ENCODE measurements around the gene ETV5.
"Not testable (repeated sequence)": the region's sequence is repeated elsewhere in the genome, so short reads cannot be mapped to it uniquely, and the experiment has no call there.

ETV5 gene

DNA sequence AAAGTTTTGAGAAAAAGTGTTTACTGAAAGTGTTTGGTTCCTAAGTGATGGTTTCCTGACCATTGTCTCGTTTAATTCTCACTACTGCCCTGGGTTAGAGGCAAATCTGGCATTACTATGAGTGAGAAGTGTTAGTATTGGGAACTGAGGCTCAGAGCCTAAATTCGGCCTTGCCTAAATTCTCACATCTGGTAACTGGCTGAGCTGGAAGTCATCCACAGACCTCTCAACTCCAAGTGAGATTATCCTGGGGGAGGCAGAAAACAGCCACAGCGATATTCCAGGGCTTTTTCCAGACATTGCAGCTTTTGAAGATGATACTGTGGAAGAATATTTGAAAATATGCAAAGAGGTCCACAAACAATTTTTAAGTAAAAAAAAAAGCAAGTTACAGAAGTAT, 86.0 kb downstream of the ETV5 start:
- no peak for DNase-seq (ENCODE audit: low read depth)

DNA sequence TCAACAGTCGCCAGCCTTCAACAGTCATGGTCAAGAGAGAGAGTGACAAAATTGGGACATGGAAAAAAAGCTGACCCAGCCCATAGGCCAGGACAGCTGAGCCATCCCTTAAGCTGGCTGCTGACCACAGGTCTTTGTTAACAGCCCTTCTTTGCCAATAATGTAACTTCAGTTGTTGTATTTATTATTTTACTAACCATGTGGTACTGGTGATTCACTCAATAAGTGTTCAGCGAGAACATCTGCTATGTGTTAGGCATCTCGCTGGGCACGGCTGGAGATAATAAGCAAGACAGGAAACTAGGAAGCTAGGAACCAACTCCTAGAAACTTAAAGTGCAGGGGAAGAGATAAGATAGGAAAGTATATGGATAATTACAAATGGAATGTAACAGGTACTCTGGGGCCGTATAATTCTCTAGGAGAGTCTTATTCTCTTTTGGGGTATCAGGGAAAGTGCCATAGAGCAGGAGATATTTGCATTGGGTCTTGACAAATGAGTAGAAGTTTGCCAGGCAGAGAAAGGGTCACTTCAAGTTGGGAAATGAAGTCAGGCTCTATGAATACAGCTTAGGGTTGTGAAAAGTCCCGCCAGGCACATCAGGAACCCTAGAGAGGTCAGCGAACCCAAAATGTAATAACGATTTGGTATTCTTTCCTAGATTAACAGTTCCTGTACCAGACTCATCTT, 87.1 kb downstream of the ETV5 start:
- DNase-seq (ENCODE audit: low read depth): no peak

- DNase-seq (ENCODE audit: low read depth): not testable (repeated sequence)
These were observed 87.6 kb downstream of the ETV5 start for GRCh38 chr3:186021250-186021649.

GRCh38 chr3:186019288-186019687, 89.6 kb downstream of the ETV5 start:
- DNase-seq (ENCODE audit: low read depth): not testable (repeated sequence)

DNA sequence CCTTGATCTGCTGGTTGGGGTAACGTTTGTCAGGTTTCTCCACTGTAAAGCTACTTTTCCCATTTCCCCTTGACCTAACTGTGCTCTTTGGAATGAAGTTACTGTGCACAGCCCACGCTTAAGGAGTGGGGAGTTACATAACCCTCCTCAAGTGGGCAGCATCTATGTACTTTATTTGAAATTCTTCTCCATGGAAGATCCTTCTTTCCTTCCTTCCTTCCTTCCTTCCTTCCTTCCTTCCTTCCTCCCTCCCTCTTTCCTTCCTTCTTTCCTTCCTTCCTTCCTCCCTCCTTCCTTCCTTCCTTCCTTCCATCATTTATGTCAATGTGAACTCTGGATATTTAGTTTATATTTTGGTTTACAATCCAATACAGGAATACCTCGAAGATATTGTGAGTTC, 94.0 kb downstream of the ETV5 start:
- DNase-seq (ENCODE audit: low read depth): no peak

DNA sequence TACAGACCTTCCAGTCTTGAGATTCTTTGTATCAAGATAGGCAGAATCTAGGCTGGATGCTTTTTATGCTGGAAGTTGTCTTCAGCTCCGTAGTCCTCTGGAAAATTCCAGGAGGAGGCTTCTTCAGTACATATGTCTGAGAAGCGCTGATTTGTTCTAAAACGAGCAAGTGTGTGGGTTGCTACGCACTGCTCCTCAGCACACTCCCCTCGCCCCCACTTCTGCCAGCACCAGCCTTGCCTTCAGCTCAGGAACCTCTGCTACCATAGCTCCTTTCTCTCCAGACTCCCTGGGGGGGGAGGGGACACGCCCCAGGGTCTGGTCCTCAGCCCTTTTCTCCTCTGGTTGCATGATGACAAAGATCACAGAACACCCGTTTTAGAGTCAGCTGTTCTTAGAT, 95.6 kb downstream of the ETV5 start:
- no peak for DNase-seq (ENCODE audit: low read depth)

DNA sequence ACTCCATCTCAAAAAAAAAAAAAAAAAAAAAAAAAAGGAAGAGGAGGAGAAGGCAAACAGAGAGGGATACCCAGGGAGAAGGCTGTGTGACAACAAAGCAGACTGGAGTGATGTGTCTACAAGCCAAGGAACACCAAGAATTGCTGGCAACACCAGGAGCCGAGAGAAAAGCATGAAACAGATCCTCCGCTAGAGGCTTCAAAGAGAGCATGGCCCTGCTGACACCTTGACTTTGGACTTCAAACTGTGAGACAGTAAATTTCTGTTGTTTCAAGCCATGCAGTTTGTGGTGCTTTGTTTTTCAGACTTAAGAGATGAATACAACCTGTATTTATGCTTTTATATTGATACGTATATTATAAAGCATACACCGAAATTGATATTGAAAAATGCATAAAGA, 96.8 kb downstream of the ETV5 start:
- DNase-seq (ENCODE audit: low read depth): no peak

- no peak for DNase-seq (ENCODE audit: low read depth)
These were observed 104.2 kb downstream of the ETV5 start for GRCh38 chr3:186004671-186005070.

DNA sequence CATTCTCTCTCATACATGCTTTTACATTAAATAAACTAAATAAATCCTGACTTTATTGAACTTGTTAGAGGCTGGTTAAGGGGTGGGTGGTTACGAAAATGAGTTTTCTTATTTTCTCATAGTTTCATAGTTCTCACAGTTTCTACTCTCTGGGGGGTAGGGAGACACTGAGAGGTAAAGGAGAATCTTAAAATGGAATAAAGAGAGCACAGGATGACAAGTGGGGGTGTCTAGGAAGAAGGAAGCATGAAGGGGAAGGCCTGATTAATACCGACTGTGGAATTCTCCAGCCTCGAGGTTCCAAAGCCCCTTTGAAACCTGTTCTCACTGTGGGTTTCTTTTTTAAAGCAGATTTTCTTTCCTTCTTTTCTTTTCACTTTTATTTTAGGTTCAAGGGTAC, 104.7 kb downstream of the ETV5 start:
- no peak for DNase-seq (ENCODE audit: low read depth)

- DNase-seq (ENCODE audit: low read depth): no peak
These were observed 105.3 kb downstream of the ETV5 start for GRCh38 chr3:186003610-186004009.

DNA sequence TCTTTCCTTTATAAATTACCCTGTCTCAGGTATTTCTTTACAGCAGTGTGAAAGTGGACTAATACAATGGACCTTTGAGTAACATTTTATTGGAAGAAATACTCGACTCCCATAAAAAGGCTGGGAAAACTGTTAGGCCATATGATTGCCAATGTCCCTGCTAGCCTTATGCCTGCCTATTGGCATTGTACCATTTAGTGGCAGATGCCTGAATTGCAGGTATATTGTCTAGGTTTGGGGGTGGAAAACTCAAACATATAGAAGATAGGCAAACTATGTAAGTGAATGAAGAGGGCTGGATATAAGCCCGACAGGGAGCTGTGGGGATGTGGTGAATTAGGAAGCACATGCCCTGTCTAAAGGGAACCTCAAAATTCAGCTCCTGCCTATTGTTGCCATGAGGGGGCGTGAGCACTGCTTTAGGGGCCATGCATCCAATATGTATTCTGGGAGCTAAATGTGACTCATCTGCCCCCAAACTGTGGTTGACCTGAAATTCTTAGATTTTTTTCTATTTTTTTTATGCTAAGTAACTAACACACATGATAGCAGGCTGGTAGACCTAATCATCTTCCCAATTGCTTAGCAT, 105.9 kb downstream of the ETV5 start:
- no peak for DNase-seq (ENCODE audit: low read depth)

DNA sequence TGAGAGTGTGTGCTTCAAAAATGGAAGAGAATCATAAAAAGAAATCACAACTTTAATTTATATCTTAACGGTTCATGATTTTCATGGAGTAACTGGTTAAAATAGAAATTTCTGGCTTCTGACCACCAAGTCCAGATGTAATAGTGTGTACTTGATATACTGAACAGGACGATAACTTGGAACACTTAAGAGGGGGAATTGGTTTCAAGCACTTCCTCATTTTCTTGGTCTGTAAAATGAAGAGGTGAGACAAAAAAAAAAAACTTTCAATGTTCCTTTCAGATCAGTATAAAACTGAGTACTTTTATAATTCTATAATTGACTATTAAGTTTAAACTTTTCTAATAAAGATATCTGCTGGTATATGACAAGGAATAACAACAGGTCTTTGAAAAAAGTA, 107.0 kb downstream of the ETV5 start:
- no peak for DNase-seq (ENCODE audit: low read depth)

- DNase-seq (ENCODE audit: low read depth): no peak
These were observed 109.7 kb downstream of the ETV5 start for GRCh38 chr3:185999221-185999620.

DNA sequence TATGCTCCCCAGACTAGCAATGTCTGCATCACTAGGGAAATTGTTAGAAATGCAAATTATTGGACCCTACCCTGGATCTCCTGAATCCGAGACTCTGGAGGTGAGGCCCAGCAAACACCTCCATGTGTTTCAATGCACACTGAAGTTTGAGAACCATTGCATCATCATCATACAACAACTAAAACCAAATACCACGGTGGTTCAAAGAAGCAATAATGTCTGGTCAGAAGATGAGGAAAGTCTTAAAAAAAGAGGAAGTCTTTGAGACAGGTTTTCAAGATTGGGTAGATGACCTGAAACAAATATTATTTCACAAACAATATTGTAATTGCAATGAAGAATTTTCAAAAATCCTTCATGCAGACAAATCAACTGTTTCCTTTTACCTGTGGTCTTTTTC, 110.8 kb downstream of the ETV5 start:
- no peak for DNase-seq (ENCODE audit: low read depth)

DNA sequence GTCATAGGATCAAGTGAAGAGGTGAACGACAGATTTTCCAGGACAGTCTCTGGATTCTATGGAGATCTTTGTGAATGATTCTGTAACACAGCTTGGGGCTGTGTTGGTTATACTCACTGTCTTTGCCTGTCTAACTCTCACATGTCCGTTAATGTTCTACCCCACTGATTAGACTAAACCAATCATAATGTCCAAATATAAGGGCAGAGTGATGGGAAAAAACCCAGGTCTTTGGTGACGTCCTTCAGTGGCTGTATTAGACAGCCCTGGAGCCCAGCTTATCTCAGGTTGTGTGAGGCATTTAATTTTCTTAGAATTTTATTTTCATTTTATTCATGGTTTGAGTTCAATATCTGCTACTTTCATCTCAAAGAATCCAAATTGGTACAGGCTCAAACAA, 111.8 kb downstream of the ETV5 start:
- DNase-seq (ENCODE audit: low read depth): no peak
